ENCODE measurements around the gene KLHL17.

DNA sequence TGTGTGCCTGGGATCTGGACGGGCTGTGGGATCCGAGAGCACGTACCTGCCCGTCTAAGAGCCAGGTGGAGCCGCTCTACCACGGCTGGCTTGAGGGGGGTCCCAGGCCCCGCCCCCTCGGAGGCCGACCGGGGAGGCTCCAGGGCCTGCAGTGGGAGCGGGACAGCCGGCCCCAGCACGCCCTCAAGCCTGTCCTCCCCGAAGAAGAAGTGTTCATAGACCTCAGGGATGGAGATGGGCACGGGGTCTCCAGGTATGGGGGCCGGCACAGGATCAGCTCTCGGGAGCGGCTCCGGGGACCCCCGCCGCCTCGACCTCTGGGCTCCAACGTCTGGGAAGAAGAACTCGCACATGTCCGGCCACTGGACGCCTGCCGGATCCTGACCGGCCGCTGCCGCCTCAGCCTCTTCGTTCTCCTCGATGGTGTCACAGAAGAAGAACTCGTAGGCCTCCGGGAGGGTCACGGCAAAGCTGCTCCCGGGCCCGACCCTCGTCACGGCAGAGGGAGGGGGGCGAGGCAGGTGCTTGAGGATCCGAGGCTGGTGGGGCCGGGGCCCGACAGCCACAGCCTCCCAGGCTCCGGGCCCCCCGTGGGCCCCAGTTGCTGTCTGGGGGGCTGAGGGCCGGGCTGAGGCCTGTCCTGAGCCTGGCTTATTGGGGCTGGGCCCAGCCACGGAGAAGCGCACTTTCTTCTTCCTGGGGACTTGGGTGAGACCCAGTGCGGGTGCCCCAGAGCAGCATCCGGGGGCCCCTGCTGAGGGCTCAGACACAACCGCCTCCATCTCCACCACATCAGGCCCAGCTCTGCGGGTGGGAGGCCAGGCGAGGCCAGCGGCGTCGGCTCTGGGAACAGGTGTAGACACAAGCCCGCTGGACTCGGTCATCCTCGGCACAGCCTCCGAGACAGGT, 18.7 kb downstream of the KLHL17 start:
- TF ChIP-seq, protein P1, sequence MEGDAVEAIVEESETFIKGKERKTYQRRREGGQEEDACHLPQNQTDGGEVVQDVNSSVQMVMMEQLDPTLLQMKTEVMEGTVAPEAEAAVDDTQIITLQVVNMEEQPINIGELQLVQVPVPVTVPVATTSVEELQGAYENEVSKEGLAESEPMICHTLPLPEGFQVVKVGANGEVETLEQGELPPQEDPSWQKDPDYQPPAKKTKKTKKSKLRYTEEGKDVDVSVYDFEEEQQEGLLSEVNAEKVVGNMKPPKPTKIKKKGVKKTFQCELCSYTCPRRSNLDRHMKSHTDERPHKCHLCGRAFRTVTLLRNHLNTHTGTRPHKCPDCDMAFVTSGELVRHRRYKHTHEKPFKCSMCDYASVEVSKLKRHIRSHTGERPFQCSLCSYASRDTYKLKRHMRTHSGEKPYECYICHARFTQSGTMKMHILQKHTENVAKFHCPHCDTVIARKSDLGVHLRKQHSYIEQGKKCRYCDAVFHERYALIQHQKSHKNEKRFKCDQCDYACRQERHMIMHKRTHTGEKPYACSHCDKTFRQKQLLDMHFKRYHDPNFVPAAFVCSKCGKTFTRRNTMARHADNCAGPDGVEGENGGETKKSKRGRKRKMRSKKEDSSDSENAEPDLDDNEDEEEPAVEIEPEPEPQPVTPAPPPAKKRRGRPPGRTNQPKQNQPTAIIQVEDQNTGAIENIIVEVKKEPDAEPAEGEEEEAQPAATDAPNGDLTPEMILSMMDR (IDR thresholded peaks at IDR 0.05; ENCODE audit: low read depth, low read length) = no peak
- TF ChIP-seq EZH2phosphoT487 (IDR thresholded peaks at IDR 0.05; ENCODE audit: low read depth) = no peak

All from OCI-LY3 (cell line).